ENCODE results near the gene PARK7.

Gene PARK7

DNA sequence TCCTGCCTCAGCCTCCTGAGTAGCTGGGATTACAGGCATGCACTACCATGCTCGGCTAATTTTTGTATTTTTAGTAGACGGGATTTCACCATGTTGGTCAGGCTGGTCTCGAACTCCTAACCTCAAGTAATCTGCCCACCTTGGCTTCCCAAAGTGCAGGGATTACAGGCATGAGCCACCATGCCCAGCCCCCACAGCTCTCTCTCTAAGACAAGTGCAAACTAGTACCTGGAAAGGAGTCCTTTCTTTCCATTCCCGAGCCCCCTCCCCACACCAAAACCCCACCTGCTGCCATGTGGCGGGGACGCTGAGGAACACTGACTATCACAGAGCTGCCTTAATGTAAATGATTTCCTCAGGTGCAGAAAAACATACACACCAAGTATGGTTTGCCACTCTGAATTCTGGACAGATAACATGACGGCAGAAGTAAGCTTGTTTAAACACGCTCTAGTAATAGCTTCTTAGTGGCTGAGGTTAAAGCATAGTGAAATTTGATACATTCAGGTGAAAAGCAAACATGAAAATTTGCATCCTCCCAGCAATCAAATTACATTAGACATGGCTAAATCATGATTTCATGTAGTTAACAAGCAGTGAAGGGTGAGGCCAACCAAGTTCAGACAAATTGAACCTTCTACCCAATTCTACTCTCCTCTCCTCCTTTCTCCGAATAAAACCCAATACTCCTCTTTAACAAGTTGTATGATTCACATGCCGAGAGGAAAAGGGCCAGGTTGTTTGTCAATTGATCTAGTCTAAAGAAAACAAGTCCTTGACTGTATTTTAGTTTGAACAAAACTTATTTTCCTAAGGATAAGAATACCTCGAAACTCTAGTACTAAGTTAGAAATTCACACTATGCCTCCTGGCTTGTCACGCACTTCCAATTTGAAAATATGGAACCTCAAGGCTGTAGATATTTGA is 44.8 kb downstream of the PARK7 start:
- no peak for TF ChIP-seq GATA3 (IDR thresholded peaks at IDR 0.05; ENCODE audit: low read depth, low read length)

DNA sequence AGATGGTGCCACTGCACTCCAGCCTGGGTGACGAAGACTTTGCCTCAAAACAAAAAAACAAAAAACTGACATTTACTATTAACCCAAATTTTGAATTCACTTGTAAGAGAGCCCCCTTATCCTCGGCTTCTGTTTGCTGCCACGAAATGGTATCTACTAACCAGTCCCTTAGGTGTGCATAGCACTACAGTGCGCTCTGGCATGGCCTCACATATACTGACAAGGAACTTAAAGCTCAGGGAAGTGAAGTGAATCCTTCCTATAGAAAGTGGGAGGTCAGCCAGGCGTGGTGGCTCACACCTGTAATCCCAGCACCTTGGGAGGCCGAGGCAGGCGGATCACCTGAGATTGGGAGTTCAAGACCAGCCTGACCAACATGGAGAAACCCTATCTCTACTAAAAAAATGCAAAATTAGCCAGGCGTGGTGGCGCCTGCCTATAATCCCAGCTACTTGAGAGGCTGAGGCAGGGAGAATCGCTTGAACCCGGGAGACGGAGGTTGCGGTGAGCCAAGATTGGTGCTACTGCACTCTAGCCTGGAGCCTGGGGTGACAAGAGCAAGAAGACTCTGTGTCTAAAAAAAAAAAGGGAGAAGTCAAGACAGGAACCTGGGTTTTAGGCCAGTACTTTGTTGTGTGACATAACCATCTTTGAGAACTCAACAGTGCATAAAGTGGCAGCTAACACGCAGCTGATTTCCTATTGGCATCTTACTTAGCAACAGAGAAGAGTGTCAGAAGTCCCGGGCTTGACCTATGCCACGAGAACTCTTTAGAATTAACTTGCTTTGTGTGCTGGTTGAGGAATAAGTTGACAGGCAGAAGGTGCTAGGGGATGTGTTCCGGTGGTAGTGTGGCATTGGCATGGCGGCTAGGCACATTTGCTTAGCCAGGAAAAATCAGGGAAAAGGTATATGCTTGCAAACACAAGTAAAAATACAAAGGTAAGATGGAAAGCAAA is 47.8 kb downstream of the PARK7 start:
- TF ChIP-seq GATA3 (IDR thresholded peaks at IDR 0.05; ENCODE audit: low read depth, low read length): no peak
- TF ChIP-seq GATA2 (IDR thresholded peaks at IDR 0.05; ENCODE audit: low read depth, low read length): no peak

- TF ChIP-seq GATA2 (IDR thresholded peaks at IDR 0.05; ENCODE audit: low read depth, low read length) (no peak), GATA3 (IDR thresholded peaks at IDR 0.05; ENCODE audit: low read depth, low read length) (no peak)
Observed at GRCh38 chr1:8010080-8010664, 48.7 kb downstream of the PARK7 start.

- no peak for TF ChIP-seq GATA2 (IDR thresholded peaks at IDR 0.05; ENCODE audit: low read depth, low read length)
- TF ChIP-seq GATA3 (IDR thresholded peaks at IDR 0.05; ENCODE audit: low read depth, low read length): no peak
Observed at GRCh38 chr1:8011016-8011415, 49.5 kb downstream of the PARK7 start.

DNA sequence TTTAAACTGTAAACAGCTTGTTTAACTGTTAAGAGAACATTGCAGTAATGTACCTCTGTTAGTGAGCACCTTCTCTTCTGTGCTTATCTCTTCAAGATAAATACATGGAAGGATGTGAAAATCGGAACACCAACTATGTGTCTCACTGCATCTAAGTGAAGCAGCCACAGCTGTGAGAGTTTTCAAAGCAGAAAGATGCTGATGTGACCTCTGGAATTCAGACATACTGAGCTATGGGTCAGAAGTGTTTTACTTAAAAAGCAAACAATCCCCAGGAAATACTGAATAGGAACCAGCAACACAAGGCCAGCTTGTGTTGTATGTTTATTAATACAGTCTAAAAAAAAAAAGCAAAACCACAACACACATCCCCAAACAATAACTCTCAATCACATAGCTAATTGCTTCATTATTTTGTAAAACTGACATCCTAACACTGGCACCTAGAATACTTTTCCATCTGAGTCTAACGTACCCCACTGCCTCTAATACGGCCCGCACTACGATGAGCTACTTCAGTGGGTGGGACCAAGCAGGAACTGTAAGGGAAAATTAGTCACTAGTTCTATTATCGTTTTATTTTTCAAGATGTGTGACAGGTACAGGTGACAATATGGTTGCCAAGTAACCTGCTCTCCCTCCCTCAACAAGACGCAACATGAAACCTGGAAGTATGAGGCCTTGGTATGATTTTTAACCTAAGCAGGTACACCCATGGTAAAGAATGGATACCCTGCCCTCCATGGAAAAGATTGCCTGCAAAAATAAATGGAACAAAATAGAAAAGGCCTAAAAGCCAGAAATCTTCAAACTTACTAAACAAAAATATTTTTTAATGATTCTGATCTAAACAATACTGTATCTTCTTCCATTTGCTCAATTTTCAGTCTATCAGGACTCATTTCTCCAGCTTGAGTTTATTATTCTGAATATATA is 50.7 kb downstream of the PARK7 start:
- no peak for TF ChIP-seq GATA2 (IDR thresholded peaks at IDR 0.05; ENCODE audit: low read depth, low read length)
- TF ChIP-seq GATA3 (IDR thresholded peaks at IDR 0.05; ENCODE audit: low read depth, low read length): no peak

DNA sequence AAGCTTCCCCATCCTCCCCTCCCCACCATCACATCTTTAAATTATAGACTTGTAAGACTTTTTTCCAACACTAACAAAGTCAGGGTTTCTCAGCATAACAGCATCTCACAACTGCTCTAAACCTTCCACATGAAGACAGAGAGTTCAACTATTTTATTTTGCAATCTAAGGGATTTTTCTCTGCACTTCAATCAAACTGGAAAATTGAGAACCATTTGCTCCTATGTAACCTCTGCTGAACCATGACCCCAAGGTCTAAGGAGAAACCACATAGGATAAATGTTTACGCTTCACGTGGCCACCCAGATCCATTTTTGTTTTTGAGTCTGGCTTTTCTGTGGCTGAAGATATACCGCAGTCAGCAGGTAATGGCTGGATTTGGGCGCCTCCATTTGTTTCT is 51.4 kb downstream of the PARK7 start:
- TF ChIP-seq GATA2 (IDR thresholded peaks at IDR 0.05; ENCODE audit: low read depth, low read length) (no peak), GATA3 (IDR thresholded peaks at IDR 0.05; ENCODE audit: low read depth, low read length) (no peak)

- TF ChIP-seq GATA3 (IDR thresholded peaks at IDR 0.05; ENCODE audit: low read depth, low read length) (no peak), GATA2 (IDR thresholded peaks at IDR 0.05; ENCODE audit: low read depth, low read length) (no peak)
Observed at GRCh38 chr1:8013399-8013798, 51.9 kb downstream of the PARK7 start.

DNA sequence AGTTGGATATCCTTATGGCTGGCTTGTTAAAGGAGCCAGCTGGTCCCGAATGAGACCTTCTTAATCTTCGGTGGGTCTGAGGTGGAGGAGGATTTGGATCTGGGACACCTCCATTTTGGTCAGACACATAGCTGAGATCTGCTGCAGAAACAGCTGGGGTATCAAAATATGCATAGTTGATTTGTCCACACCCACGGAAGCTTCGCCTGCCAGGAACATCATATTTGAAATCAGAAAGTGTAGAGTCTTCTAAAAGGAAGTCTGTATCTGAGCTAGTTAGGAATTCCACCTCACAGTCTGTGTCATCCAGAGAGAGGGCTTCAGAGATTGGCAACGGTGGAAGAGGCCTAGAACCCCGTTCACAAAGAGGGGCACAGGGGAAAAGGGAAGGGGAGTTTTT is 52.3 kb downstream of the PARK7 start:
- TF ChIP-seq GATA3 (IDR thresholded peaks at IDR 0.05; ENCODE audit: low read depth, low read length) (no peak), GATA2 (IDR thresholded peaks at IDR 0.05; ENCODE audit: low read depth, low read length) (no peak)

- TF ChIP-seq GATA2 (IDR thresholded peaks at IDR 0.05; ENCODE audit: low read depth, low read length): no peak
- TF ChIP-seq GATA3 (IDR thresholded peaks at IDR 0.05; ENCODE audit: low read depth, low read length): no peak
Observed at GRCh38 chr1:8014381-8014988, 53.0 kb downstream of the PARK7 start.

DNA sequence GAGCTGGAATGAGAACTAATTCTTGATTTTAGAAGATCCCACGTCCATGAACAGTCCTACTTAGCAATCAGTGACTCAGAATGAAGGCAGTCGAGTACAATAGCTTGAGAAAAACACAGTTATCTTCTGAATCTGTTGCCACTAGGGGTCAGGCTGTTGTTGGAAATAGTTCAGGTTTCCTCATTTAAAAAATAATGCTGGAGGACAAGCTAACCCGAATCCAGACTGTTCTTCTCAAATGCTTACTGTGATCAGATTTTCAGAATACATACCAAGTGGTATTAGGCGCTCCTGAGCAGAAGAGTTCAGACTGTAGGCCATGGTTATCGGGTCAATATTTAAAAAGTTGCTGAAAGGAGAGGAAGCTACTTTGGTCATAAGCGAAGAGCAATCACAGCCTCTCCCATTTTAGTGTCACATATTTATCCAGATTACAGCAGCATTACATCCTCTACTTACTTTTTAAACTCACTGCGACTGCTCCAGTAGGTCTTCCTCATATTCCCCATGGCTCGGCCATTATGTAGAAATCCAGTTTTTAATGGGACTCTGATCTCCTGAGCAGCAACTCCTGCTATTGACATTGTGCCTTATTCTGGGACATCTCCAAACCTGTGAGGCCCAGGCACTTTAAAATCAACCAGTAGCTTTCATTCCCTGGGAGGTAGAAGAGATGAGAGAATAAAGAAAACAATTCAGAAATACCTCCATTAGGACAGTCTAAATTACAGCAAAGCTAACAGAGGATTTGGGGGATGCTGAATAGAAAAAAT is 53.7 kb downstream of the PARK7 start:
- TF ChIP-seq GATA2 (IDR thresholded peaks at IDR 0.05; ENCODE audit: low read depth, low read length) (peak; percentile 98), GATA3 (IDR thresholded peaks at IDR 0.05; ENCODE audit: low read depth, low read length) (peak; percentile 98)

DNA sequence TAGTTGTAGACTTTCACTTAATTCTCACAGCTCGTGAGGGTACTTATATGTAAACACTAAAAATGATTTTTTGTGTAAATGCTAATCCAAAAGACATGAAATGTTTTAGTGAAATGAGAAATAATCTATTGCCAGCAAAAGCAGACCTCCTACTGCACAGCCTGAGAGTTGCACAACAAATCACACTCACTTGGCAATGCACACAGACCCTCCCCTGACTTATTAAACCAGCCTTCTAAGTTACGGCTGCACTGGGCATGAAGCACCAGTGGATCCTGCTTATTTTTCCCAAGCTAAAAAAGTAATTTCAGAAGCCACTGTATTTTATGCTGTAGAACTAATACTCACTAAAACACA is 54.3 kb downstream of the PARK7 start:
- no peak for TF ChIP-seq GATA2 (IDR thresholded peaks at IDR 0.05; ENCODE audit: low read depth, low read length)
- TF ChIP-seq GATA3 (IDR thresholded peaks at IDR 0.05; ENCODE audit: low read depth, low read length): no peak

GRCh38 chr1:8016210-8016894 is 54.8 kb downstream of the PARK7 start:
- TF ChIP-seq GATA2 (IDR thresholded peaks at IDR 0.05; ENCODE audit: low read depth, low read length): no peak
- TF ChIP-seq GATA3 (IDR thresholded peaks at IDR 0.05; ENCODE audit: low read depth, low read length): no peak
